HepG2 (cell line): ENCODE results near the gene CYTH1. TPM values are rescaled to one million over a fixed set of nuclear protein-coding genes. Genes with fewer than 3 reads are reported as not detected.

Experiments used
- ATF1 ChIP-seq: IDR thresholded peaks from 2 replicates; pipeline ENCODE4 v1.6.1; 2016; ENCODE audit warnings: mild to moderate bottlenecking, control low read depth
- CHD2 ChIP-seq: IDR thresholded peaks from 2 replicates; pipeline ENCODE4 v1.6.1; 2011; ENCODE audit warnings: low read depth, low read length, improper control_type of control experiment
- EP300 ChIP-seq, 3 experiments: sonication (generic) in 1 of 3; formaldehyde crosslinking in 1 of 3; IDR thresholded peaks; 2 replicates each; pipeline versions ENCODE4 v1.5.1 to v1.6.1; 2011 to 2020; ENCODE audit warnings: low read depth in 2 of 3, low read length in 2 of 3, borderline replicate concordance in 1 of 3, improper control_type of control experiment in 1 of 3, mild to moderate bottlenecking in 1 of 3, missing genetic modification reagents in 1 of 3, moderate library complexity in 1 of 3
- HES4 ChIP-seq: sonication (generic); formaldehyde crosslinking; IDR thresholded peaks from 2 replicates; pipeline ENCODE4 v1.9.0; 2021; ENCODE audit warnings: mild to moderate bottlenecking, missing genetic modification reagents, borderline replicate concordance
- KMT2A ChIP-seq: sonication (generic); formaldehyde crosslinking; IDR thresholded peaks from 2 replicates; pipeline ENCODE4 v1.4.0; 2020; ENCODE audit warnings: missing genetic modification reagents
- MAFF ChIP-seq: IDR thresholded peaks from 2 replicates; pipeline ENCODE4 v1.6.1; 2011; ENCODE audit warnings: low read depth, low read length, improper control_type of control experiment
- MYPOP ChIP-seq: sonication (generic); formaldehyde crosslinking; IDR thresholded peaks from 2 replicates; pipeline ENCODE4 v1.8.1; 2023; ENCODE audit warnings: mild to moderate bottlenecking, moderate library complexity, missing genetic modification reagents
- PAF1 ChIP-seq: IDR thresholded peaks from 2 replicates; pipeline ENCODE4 v1.6.1; 2016; ENCODE audit warnings: missing genetic modification reagents, missing compliant biosample characterization
- TBL1XR1 ChIP-seq: fragments of 150-350 bp; IDR thresholded peaks from 2 replicates; pipeline ENCODE4 v1.6.1; 2014; ENCODE audit warnings: borderline replicate concordance, low read length; ENCODE audit not compliant: partially characterized antibody
- TMF1 ChIP-seq: sonication (generic); formaldehyde crosslinking; IDR thresholded peaks from 2 replicates; pipeline ENCODE4 v1.8.1; 2022; ENCODE audit warnings: low read depth, missing genetic modification reagents
- ZBTB26 ChIP-seq: IDR thresholded peaks from 2 replicates; pipeline ENCODE4 v1.6.1; 2016; ENCODE audit warnings: missing compliant biosample characterization, missing genetic modification reagents, borderline replicate concordance
- ZNF20 ChIP-seq: sonication (generic); formaldehyde crosslinking; IDR thresholded peaks from 2 replicates; pipeline ENCODE4 v1.4.0; 2020; ENCODE audit warnings: mild to moderate bottlenecking, moderate library complexity, missing genetic modification reagents
- ZNF510 ChIP-seq: sonication (generic); formaldehyde crosslinking; IDR thresholded peaks from 2 replicates; pipeline ENCODE4 v1.4.0; 2020; ENCODE audit warnings: low read depth, mild to moderate bottlenecking, missing genetic modification reagents
- ZNF574 ChIP-seq: sonication (generic); formaldehyde crosslinking; IDR thresholded peaks from 2 replicates; pipeline ENCODE4 v1.4.0; 2020; ENCODE audit warnings: missing genetic modification reagents
- ZNF605 ChIP-seq: sonication (generic); formaldehyde crosslinking; IDR thresholded peaks from 2 replicates; pipeline ENCODE4 v1.8.0; 2022; ENCODE audit warnings: mild to moderate bottlenecking, missing genetic modification reagents
- ZNF607 ChIP-seq: sonication (generic); formaldehyde crosslinking; IDR thresholded peaks from 2 replicates; pipeline ENCODE4 v1.5.1; 2020; ENCODE audit warnings: missing genetic modification reagents, mild to moderate bottlenecking, borderline replicate concordance
- ZNF615 ChIP-seq: sonication (generic); formaldehyde crosslinking; IDR thresholded peaks from 2 replicates; pipeline ENCODE4 v1.5.0; 2020; ENCODE audit warnings: mild to moderate bottlenecking, missing genetic modification reagents, borderline replicate concordance
- polyA plus RNA-seq, 8 experiments: library from polyadenylated mRNA; depleted of rRNA in 3 of 8; stranded (reverse) in 7 of 8; unstranded in 1 of 8; fragments of >200 nt; fragmentation: Illumina TruSeq in 4 of 8; extraction: Trizol in 4 of 8; gene quantifications; 2 replicates each; pipeline versions ENCODE4 v1.2.1 to v1.2.3, GENCODE V29; 2011 to 2016; ENCODE audit warnings: low read depth in 4 of 8, missing spikeins in 1 of 8, mixed read lengths in 1 of 8; ENCODE audit not compliant: insufficient read depth in 1 of 8
- total RNA-seq, 5 experiments: library from RNA; depleted of rRNA; stranded (reverse); fragments of >200 nt; fragmentation: Illumina TruSeq; extraction: Trizol; gene quantifications; 2 replicates each; pipeline ENCODE4 v1.2.3, GENCODE V29; 2016; ENCODE audit warnings: low read depth in 1 of 5
- TF ChIP-seq, protein P1 (sequence below): sonication (generic); formaldehyde crosslinking; IDR thresholded peaks from 2 replicates; pipeline ENCODE4 v1.4.0; 2020; ENCODE audit warnings: missing genetic modification reagents
- TF ChIP-seq, protein P2 (sequence below): sonication (generic); formaldehyde crosslinking; IDR thresholded peaks from 2 replicates; pipeline ENCODE4 v1.8.0; 2022; ENCODE audit warnings: mild to moderate bottlenecking, missing genetic modification reagents, moderate library complexity

CYTH1 gene
- total and polyA plus RNA-seq, 2 of the 13 experiments (the other 11 are each of a cell fraction or from before 2014, with no cell fraction given) = 20.1 to 48.9 TPM

DNA sequence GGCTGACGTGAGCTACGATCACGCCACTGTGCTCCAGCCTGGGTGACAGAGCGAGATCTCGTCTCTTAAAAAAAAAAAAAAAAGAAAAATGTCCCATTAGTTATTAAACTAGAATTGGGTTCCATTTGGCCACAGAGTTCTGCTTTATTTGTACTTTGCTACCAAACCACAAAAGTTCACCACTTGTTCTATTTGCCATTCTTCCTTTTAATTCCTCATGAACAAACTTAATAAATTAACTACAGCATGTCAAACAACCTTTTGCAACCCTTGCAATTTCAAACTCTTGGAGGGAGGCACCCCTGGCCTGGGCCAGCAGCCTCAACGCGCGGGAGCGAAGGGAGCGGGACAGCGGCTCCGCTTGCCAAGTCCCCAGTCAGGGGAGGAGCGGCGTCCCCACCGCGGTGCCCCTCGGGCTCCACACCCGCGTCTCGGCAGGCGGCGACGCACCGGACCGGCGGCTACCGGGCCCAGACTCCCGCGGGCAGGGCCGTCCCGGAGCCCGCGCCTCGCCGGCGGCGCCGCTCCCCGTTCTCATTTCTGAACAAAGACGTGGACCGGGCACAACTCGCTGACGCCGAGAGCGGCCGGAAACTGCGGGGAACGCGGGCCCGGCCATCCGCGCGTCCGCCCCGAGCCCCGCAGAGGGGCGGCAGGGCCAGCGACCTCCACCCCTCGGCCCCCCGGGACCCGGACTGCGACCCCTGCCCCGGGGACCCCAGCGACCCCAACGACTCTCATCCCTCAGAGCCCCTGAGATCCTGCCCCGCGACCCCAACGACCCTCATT is 775 bp downstream of the CYTH1 start (continued):
- TF ChIP-seq MYPOP (CRISPR knock-in tag) = 0 out of 2 replicates have a peak, but pooled peaks have one; percentile 43
- no peak for TF ChIP-seq ZNF615 (CRISPR knock-in tag)
- TF ChIP-seq ATF1 (CRISPR knock-in tag) = no peak
- TF ChIP-seq ZNF607 (CRISPR knock-in tag) = 0 out of 2 replicates have a peak, but pooled peaks have one; percentile 52
- TF ChIP-seq, protein P1, sequence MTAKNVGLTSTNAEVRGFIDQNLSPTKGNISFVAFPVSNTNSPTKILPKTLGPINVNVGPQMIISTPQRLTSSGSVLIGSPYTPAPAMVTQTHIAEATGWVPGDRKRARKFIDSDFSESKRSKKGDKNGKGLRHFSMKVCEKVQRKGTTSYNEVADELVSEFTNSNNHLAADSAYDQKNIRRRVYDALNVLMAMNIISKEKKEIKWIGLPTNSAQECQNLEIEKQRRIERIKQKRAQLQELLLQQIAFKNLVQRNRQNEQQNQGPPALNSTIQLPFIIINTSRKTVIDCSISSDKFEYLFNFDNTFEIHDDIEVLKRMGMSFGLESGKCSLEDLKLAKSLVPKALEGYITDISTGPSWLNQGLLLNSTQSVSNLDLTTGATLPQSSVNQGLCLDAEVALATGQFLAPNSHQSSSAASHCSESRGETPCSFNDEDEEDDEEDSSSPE (CRISPR knock-in tag) = 0 out of 2 replicates have a peak, but pooled peaks have one; percentile 25
- no peak for TF ChIP-seq ZBTB26 (CRISPR knock-in tag)
- peak; percentile 62; the same call in 1 of the 2 replicates for TF ChIP-seq KMT2A (CRISPR knock-in tag)
- TF ChIP-seq TBL1XR1 = no peak
- 0 out of 2 replicates have a peak, but pooled peaks have one; percentile 14 for TF ChIP-seq MAFF
- no peak; the same call in none of the 2 replicates for TF ChIP-seq TMF1 (CRISPR knock-in tag)
- TF ChIP-seq, protein P2, sequence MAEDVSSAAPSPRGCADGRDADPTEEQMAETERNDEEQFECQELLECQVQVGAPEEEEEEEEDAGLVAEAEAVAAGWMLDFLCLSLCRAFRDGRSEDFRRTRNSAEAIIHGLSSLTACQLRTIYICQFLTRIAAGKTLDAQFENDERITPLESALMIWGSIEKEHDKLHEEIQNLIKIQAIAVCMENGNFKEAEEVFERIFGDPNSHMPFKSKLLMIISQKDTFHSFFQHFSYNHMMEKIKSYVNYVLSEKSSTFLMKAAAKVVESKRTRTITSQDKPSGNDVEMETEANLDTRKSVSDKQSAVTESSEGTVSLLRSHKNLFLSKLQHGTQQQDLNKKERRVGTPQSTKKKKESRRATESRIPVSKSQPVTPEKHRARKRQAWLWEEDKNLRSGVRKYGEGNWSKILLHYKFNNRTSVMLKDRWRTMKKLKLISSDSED (CRISPR knock-in tag) = no peak
- no peak for TF ChIP-seq PAF1 (CRISPR knock-in tag)
- no peak for TF ChIP-seq EP300 (IDR thresholded peaks at IDR 0.05; ENCODE audit: low read depth in 2 of 2, low read length in 2 of 2)
- TF ChIP-seq EP300 (CRISPR knock-in tag; IDR thresholded peaks at IDR 0.05; ENCODE audit: borderline replicate concordance) = no peak
- TF ChIP-seq CHD2 = no peak
- TF ChIP-seq ZNF574 (CRISPR knock-in tag) = no peak; the same call in 1 of the 2 replicates
- no peak for TF ChIP-seq ZNF20 (CRISPR knock-in tag)
- no peak for TF ChIP-seq ZNF510 (CRISPR knock-in tag)
- TF ChIP-seq ZNF605 = no peak
- TF ChIP-seq HES4 (CRISPR knock-in tag) = no peak
